K562 (cell line): ENCODE data around the gene KNTC1. TPM values are rescaled to one million over a fixed set of nuclear protein-coding genes. Genes with fewer than 3 reads are reported as not detected.

Source experiments
- ATF3 ChIP-seq, 2 experiments: fragments of 450-650 bp in 1 of 2; sonication (generic) in 1 of 2; formaldehyde crosslinking in 1 of 2; IDR thresholded peaks in 1 of 2; conservative IDR thresholded peaks in 1 of 2; 2 replicates each; pipeline versions ENCODE4 v1.6.1 to v1.8.1; 2016 to 2023; ENCODE audit warnings: mild to moderate bottlenecking in 2 of 2, moderate library complexity in 2 of 2, inconsistent platforms in 1 of 2, missing genetic modification reagents in 1 of 2
- BCOR ChIP-seq: fragments of 450-650 bp; IDR thresholded peaks from 2 replicates; pipeline ENCODE4 v1.6.1; 2016
- C11orf30 ChIP-seq: fragments of 450-650 bp; IDR thresholded peaks from 2 replicates; pipeline ENCODE4 v1.6.1; 2016; ENCODE audit warnings: low read depth, mild to moderate bottlenecking
- EP400 ChIP-seq: fragments of 450-650 bp; IDR thresholded peaks from 2 replicates; pipeline ENCODE4 v1.6.1; 2017; ENCODE audit warnings: antibody characterized with exemption, mild to moderate bottlenecking, moderate library complexity
- FOSL1 ChIP-seq: fragments of 200-800 bp; sonication (Bioruptor generic); conservative IDR thresholded peaks from 2 replicates; pipeline ENCODE4 v1.6.1; 2016; ENCODE audit warnings: missing genetic modification characterization, missing compliant biosample characterization
- GATAD2B ChIP-seq: fragments of 450-650 bp; IDR thresholded peaks from 2 replicates; pipeline ENCODE4 v1.6.1; 2017; ENCODE audit warnings: mild to moderate bottlenecking, borderline replicate concordance
- GTF2A2 ChIP-seq: IDR thresholded peaks from 2 replicates; pipeline ENCODE4 v1.6.1; 2016; ENCODE audit warnings: mild to moderate bottlenecking, missing genetic modification characterization, missing compliant biosample characterization
- HDAC6 ChIP-seq: IDR thresholded peaks from 2 replicates; pipeline ENCODE4 v1.6.1; 2012; ENCODE audit warnings: low read depth, mild to moderate bottlenecking, control low read depth, inconsistent platforms, low read length, moderate library complexity
- HLTF ChIP-seq: fragments of 450-650 bp; IDR thresholded peaks from 2 replicates; pipeline ENCODE4 v1.6.1; 2016
- HMBOX1 ChIP-seq: sonication (generic); IDR thresholded peaks from 2 replicates; pipeline ENCODE4 v1.6.1; 2016
- NKRF ChIP-seq: fragments of 450-650 bp; IDR thresholded peaks from 2 replicates; pipeline ENCODE4 v1.6.1; 2016; ENCODE audit warnings: borderline replicate concordance
- NR1H2 ChIP-seq: sonication (generic); formaldehyde crosslinking; IDR thresholded peaks from 2 replicates; pipeline ENCODE4 v1.4.0; 2020; ENCODE audit warnings: mild to moderate bottlenecking, missing genetic modification reagents
- POLR2G ChIP-seq: fragments of 200-400 bp; formaldehyde crosslinking; IDR thresholded peaks from 2 replicates; pipeline ENCODE4 v1.6.1; 2017; ENCODE audit warnings: low read depth, mild to moderate bottlenecking, antibody characterized with exemption, low read length, moderate library complexity
- PTBP1 ChIP-seq: fragments of 200-400 bp; formaldehyde crosslinking; IDR thresholded peaks from 2 replicates; pipeline ENCODE4 v1.6.1; 2017; ENCODE audit warnings: low read depth, low read length
- PTRF ChIP-seq: fragments of 450-650 bp; IDR thresholded peaks from 2 replicates; pipeline ENCODE4 v1.6.1; 2016; ENCODE audit warnings: mild to moderate bottlenecking, missing genetic modification characterization, missing compliant biosample characterization
- RBM15 ChIP-seq: fragments of 200-400 bp; formaldehyde crosslinking; IDR thresholded peaks from 2 replicates; pipeline ENCODE4 v1.6.1; 2018; ENCODE audit warnings: mild to moderate bottlenecking, low read length, moderate library complexity; ENCODE audit not compliant: insufficient read depth
- SAFB ChIP-seq: fragments of 200-400 bp; formaldehyde crosslinking; IDR thresholded peaks from 2 replicates; pipeline ENCODE4 v1.6.1; 2017; ENCODE audit warnings: low read depth, low read length, borderline replicate concordance
- SP1 ChIP-seq: sonication (generic); formaldehyde crosslinking; IDR thresholded peaks from 2 replicates; pipeline ENCODE4 v1.8.1; 2022; ENCODE audit warnings: mild to moderate bottlenecking, missing genetic modification reagents
- TRIM24 ChIP-seq, 2 experiments: fragments of 450-650 bp; IDR thresholded peaks; 2 replicates each; pipeline ENCODE4 v1.6.1; 2016
- ZBTB1 ChIP-seq: sonication (generic); formaldehyde crosslinking; IDR thresholded peaks from 2 replicates; pipeline ENCODE4 v1.8.1; 2023; ENCODE audit warnings: missing genetic modification reagents, low read depth, mild to moderate bottlenecking, borderline replicate concordance
- ZNF133 ChIP-seq: fragments of 250-450 bp; sonication (Bioruptor Pico); IDR thresholded peaks from 2 replicates; pipeline ENCODE4 v1.4.0; 2020; ENCODE audit warnings: mild to moderate bottlenecking
- ZNF175 ChIP-seq: fragments of 200-800 bp; sonication (Bioruptor generic); IDR thresholded peaks from 2 replicates; pipeline ENCODE4 v1.6.1; 2016; ENCODE audit warnings: low read depth, mild to moderate bottlenecking, missing genetic modification characterization, missing compliant biosample characterization
- ZNF316 ChIP-seq: fragments of 450-650 bp; IDR thresholded peaks from 2 replicates; pipeline ENCODE4 v1.6.1; 2016
- ZNF354B ChIP-seq: fragments of 250-450 bp; sonication (Bioruptor Pico); IDR thresholded peaks from 2 replicates; pipeline ENCODE4 v1.4.0; 2020
- ZNF695 ChIP-seq: fragments of 450-650 bp; formaldehyde crosslinking; IDR thresholded peaks from 2 replicates; pipeline ENCODE4 v1.4.0; 2020; ENCODE audit warnings: mild to moderate bottlenecking, moderate library complexity
- ZNF717 ChIP-seq: fragments of 250-450 bp; sonication (Bioruptor Pico); IDR thresholded peaks from 2 replicates; pipeline ENCODE4 v1.5.0; 2021
- ZNF766 ChIP-seq: fragments of 200-800 bp; sonication (Bioruptor generic); conservative IDR thresholded peaks from 2 replicates; pipeline ENCODE4 v1.6.1; 2016; ENCODE audit warnings: missing genetic modification characterization, missing compliant biosample characterization
- polyA plus RNA-seq, 8 experiments: library from polyadenylated mRNA; depleted of rRNA in 4 of 8; stranded (reverse) in 5 of 8; unstranded in 3 of 8; fragments of >200 nt; fragmentation: Nextera tagmentation in 2 of 8; fragmentation: Illumina TruSeq in 1 of 8; extraction: Ambion mirVana in 2 of 8; extraction: Trizol in 1 of 8; gene quantifications; 2 replicates each; pipeline versions ENCODE4 v1.2.1 to v1.2.3, GENCODE V29; 2011 to 2014; ENCODE audit warnings: inconsistent platforms in 1 of 8, missing spikeins in 1 of 8
- total RNA-seq, 7 experiments: library from RNA; depleted of rRNA in 6 of 7; stranded (reverse); fragments of >200 nt in 6 of 7; fragmentation: Illumina TruSeq in 2 of 7; extraction: Trizol in 2 of 7; gene quantifications; 2 replicates each; pipeline versions ENCODE4 v1.2.1 to v1.2.3, GENCODE V29; 2011 to 2021; ENCODE audit warnings: low replicate concordance in 1 of 7

KNTC1 gene
- total and polyA plus RNA-seq, 9 of the 15 experiments (the other 6 are each of a cell fraction or from before 2014, with no cell fraction given), result 38.9 to 135 (median 99.6) TPM

GRCh38 chr12:122523846-122524718 lies 3.0 kb upstream of the KNTC1 start (continued):
- no peak for TF ChIP-seq ZNF695 (CRISPR knock-in tag)
- TF ChIP-seq ZBTB1 (CRISPR knock-in tag), result no peak
- TF ChIP-seq ZNF175 (CRISPR knock-in tag), result no peak
- no peak for TF ChIP-seq FOSL1 (tag)
- no peak for TF ChIP-seq PTBP1
- 0 out of 2 replicates have a peak, but pooled peaks have one; percentile 23 for TF ChIP-seq HMBOX1
- TF ChIP-seq GTF2A2, result no peak
- no peak for TF ChIP-seq ZNF133 (CRISPR knock-in tag)
- TF ChIP-seq ZNF717, result peak; percentile 33; the same call in 1 of the 2 replicates
- peak; percentile 43 for TF ChIP-seq ATF3 (IDR thresholded peaks at IDR 0.05)
- TF ChIP-seq ATF3 (CRISPR knock-in tag; conservative IDR thresholded peaks at IDR 0.05), result no peak
- TF ChIP-seq ZNF354B (CRISPR knock-in tag), result no peak
- TF ChIP-seq SAFB, result no peak
- TF ChIP-seq RBM15, result no peak
- TF ChIP-seq EP400, result 0 out of 2 replicates have a peak, but pooled peaks have one; percentile 21
- no peak for TF ChIP-seq TRIM24 (IDR thresholded peaks at IDR 0.05)
- peak; percentile 61 for TF ChIP-seq C11orf30
- TF ChIP-seq NKRF, result no peak
- 0 out of 2 replicates have a peak, but pooled peaks have one; percentile 26 for TF ChIP-seq POLR2G
- TF ChIP-seq NR1H2 (CRISPR knock-in tag), result no peak
- TF ChIP-seq ZNF766, result peak; percentile 78; the same call in 1 of the 2 replicates
- peak; percentile 22; the same call in 1 of the 2 replicates for TF ChIP-seq SP1 (CRISPR knock-in tag)
- peak; percentile 88 for TF ChIP-seq ZNF316
- no peak for TF ChIP-seq BCOR
- no peak for TF ChIP-seq HDAC6
- no peak for TF ChIP-seq HLTF
- no peak for TF ChIP-seq PTRF (tag)
- TF ChIP-seq GATAD2B, result no peak; the same call in 1 of the 2 replicates
